Smooth muscle cell (in vitro differentiated cells): ENCODE measurements around the gene ADGRV1. TPM values are rescaled to one million over a fixed set of nuclear protein-coding genes. Genes with fewer than 3 reads are reported as not detected.

Source experiments
- DNase-seq: peaks from one replicate; lab custom pipeline; 2025; ENCODE audit not compliant: unreplicated experiment; lab: John Stamatoyannopoulos, UW
- H2AFZ ChIP-seq: fragments of 200-600 bp; sonication (generic); 2 replicates; pipeline ENCODE4 v1.6.0; 2016; ENCODE audit warnings: antibody characterized with exemption, low read depth, mild to moderate bottlenecking
- H3F3A ChIP-seq: fragments of 200-600 bp; sonication (generic); 2 replicates; pipeline ENCODE4 v1.6.0; 2017; ENCODE audit warnings: antibody characterized with exemption, low read depth
- H3K27ac ChIP-seq: fragments of 200-600 bp; sonication (generic); 2 replicates; pipeline ENCODE4 v1.5.1; 2016; ENCODE audit warnings: low read depth, mild to moderate bottlenecking
- H3K27me3 ChIP-seq: fragments of 200-600 bp; sonication (generic); 2 replicates; pipeline ENCODE4 v1.6.1; 2016; ENCODE audit warnings: low read depth, mild to moderate bottlenecking
- H3K36me3 ChIP-seq: fragments of 200-600 bp; sonication (generic); 2 replicates; pipeline ENCODE4 v1.5.1; 2016; ENCODE audit warnings: low read depth
- H3K4me1 ChIP-seq: fragments of 200-600 bp; sonication (generic); 2 replicates; pipeline ENCODE4 v1.5.1; 2016; ENCODE audit warnings: low read depth
- H3K4me2 ChIP-seq: fragments of 200-600 bp; sonication (generic); 2 replicates; pipeline ENCODE4 v1.6.0; 2016; ENCODE audit warnings: mild to moderate bottlenecking
- H3K4me3 ChIP-seq: fragments of 200-600 bp; sonication (generic); 2 replicates; pipeline ENCODE4 v1.5.1; 2016; ENCODE audit warnings: mild to moderate bottlenecking
- H3K79me2 ChIP-seq: fragments of 200-600 bp; sonication (generic); 2 replicates; pipeline ENCODE4 v1.6.0; 2016; ENCODE audit warnings: low read depth, mild to moderate bottlenecking
- H3K9ac ChIP-seq: fragments of 200-600 bp; sonication (generic); 2 replicates; pipeline ENCODE4 v1.6.0; 2016; ENCODE audit warnings: low read depth
- H3K9me3 ChIP-seq: fragments of 200-600 bp; sonication (generic); replicated peaks from 2 replicates; pipeline ENCODE4 v1.5.1; 2016; ENCODE audit warnings: low read depth
- H4K20me1 ChIP-seq: fragments of 200-600 bp; sonication (generic); 2 replicates; pipeline ENCODE4 v1.6.0; 2016; ENCODE audit warnings: low read depth
- WGBS: methylation state at CpG from one replicate; pipeline ENCODE4 v1.1.7; 2016; ENCODE audit warnings: low lambda C conversion rate; 5-methylcytosine and 5-hydroxymethylcytosine counted together
- polyA plus RNA-seq: library from polyadenylated mRNA; unstranded; fragments of >200 nt; fragmentation: Nextera tagmentation; extraction: Ambion mirVana; gene quantifications from 2 replicates; pipeline ENCODE4 v1.2.1, GENCODE V29; 2016
- total RNA-seq: library from RNA; depleted of rRNA; stranded (reverse); fragments of >200 nt; gene quantifications from 2 replicates; pipeline ENCODE4 v1.2.3, GENCODE V29; 2014
- TF ChIP-seq, protein P1 (sequence below): fragments of 200-600 bp; sonication (generic); IDR thresholded peaks from 2 replicates; pipeline ENCODE4 v1.5.1; 2017; ENCODE audit warnings: borderline replicate concordance, mild to moderate bottlenecking, antibody characterized with exemption; ENCODE audit not compliant: insufficient read depth, poor library complexity, severe bottlenecking

Gene ADGRV1
- total and polyA plus RNA-seq, 2 experiments from 2014 or later = 16.8 to 17.7 TPM

DNA sequence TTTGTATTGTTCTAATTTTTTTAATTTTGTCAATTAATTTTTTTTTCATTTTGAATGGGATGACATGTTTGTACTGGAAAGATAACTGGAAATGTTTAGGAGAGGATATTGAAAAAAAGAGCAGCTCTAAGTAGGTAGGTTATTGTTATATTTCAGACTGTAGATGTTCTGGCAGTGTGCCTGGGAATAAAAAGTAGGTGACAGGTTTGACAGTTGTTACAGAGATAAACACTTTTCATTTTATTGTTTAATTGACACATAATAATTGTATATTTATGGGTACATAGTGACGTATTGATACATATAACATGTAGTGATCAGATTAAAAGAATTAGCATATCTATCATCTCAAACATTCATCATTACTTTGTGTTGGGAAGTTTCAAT is 545.5 kb downstream of the ADGRV1 start:
- TF ChIP-seq, protein P1, sequence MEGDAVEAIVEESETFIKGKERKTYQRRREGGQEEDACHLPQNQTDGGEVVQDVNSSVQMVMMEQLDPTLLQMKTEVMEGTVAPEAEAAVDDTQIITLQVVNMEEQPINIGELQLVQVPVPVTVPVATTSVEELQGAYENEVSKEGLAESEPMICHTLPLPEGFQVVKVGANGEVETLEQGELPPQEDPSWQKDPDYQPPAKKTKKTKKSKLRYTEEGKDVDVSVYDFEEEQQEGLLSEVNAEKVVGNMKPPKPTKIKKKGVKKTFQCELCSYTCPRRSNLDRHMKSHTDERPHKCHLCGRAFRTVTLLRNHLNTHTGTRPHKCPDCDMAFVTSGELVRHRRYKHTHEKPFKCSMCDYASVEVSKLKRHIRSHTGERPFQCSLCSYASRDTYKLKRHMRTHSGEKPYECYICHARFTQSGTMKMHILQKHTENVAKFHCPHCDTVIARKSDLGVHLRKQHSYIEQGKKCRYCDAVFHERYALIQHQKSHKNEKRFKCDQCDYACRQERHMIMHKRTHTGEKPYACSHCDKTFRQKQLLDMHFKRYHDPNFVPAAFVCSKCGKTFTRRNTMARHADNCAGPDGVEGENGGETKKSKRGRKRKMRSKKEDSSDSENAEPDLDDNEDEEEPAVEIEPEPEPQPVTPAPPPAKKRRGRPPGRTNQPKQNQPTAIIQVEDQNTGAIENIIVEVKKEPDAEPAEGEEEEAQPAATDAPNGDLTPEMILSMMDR = no peak

DNA sequence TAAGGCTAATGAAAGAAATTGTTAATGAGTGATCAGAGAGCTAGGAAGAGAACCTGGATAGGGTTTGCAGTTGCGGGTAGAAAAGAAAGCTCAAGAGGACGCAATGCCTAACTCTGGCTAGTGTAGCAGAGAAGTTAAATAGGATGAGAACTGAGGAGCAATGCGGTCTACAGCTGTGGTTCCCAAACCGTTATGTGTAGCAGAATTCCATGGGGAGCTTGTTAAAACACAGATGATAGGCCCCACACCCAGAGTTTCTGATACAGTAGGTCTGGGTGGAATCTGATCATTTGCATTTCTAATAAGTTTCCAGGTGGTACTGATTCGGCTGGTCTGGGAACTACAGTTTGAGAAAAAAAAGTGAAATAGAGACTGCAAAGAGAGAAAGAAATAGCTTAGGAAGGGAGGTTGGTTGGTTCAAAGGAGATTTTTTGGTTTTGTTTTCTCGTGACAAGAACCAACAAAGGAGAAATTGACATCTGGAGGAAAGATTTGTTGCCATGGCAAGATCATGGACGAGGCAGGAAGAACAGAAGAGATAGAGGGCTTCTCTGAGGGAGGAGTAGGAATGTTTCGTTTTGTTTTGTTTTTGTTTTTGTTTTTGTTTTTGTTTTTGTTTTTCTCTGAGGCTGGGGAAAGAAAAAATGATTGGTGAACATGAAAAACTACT is 548.4 kb downstream of the ADGRV1 start:
- no peaks in the 10 kb centered on the region for H3K27me3 ChIP-seq
- H3K79me2 ChIP-seq = no peaks in the 10 kb centered on the region
- no peaks in the 10 kb centered on the region for H3K36me3 ChIP-seq
- no peak overlapping the region for H3K4me3 ChIP-seq
- 83% methylated on average over 8 of the region's 8 CpGs for WGBS
- no peaks in the 10 kb centered on the region for H3F3A ChIP-seq
- no peaks in the 10 kb centered on the region for H3K4me1 ChIP-seq
- no peaks in the 10 kb centered on the region for H4K20me1 ChIP-seq
- no peaks in the 10 kb centered on the region for H3K9me3 ChIP-seq
- H3K9ac ChIP-seq = no peak overlapping the region
- no peak overlapping the region for H3K4me2 ChIP-seq
- TF ChIP-seq, protein P1 = no peak
- no peak for DNase-seq
- H3K27ac ChIP-seq = no peak overlapping the region
- no peak overlapping the region for H2AFZ ChIP-seq

More for the DNA sequence above, 545.5 kb downstream of the ADGRV1 start:
- H4K20me1 ChIP-seq = no peaks in the 10 kb centered on the region
- H3K27me3 ChIP-seq = no peaks in the 10 kb centered on the region
- no peak overlapping the region for H3K4me3 ChIP-seq
- no peak overlapping the region for H3K9ac ChIP-seq
- H2AFZ ChIP-seq = no peak overlapping the region
- WGBS = 88% methylated on average over 1 of the region's 1 CpG
- no peaks in the 10 kb centered on the region for H3F3A ChIP-seq
- H3K36me3 ChIP-seq = no peaks in the 10 kb centered on the region
- H3K4me2 ChIP-seq = no peak overlapping the region
- no peaks in the 10 kb centered on the region for H3K9me3 ChIP-seq
- H3K79me2 ChIP-seq = no peaks in the 10 kb centered on the region
- no peak overlapping the region for H3K27ac ChIP-seq
- no peak for DNase-seq
- H3K4me1 ChIP-seq = no peaks in the 10 kb centered on the region

DNA sequence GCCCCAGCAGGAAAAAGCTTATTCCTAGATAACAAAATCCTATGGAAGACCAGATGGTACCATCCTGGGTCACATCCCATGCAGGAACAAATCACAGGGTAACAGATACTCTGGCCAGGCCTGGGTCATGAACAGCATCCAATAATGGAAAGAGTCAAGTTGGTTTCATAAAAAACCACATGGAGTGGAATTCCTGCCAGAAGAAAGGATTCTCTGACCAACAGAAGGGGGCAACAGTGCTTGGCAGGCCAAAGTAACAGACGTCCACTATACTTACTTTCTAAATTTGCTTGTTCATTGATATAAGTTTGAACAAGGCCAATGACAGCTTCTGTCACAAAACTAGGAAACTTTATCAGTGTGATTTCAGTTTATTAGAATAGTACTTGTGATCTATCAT is 551.0 kb downstream of the ADGRV1 start:
- WGBS = 84% methylated on average over 1 of the region's 1 CpG

More for the DNA sequence above, 551.0 kb downstream of the ADGRV1 start:
- no peak overlapping the region for H2AFZ ChIP-seq
- H3K36me3 ChIP-seq = no peaks in the 10 kb centered on the region
- H3K4me3 ChIP-seq = no peak overlapping the region
- H3K79me2 ChIP-seq = no peaks in the 10 kb centered on the region
- H3K4me1 ChIP-seq = no peaks in the 10 kb centered on the region
- H3K27ac ChIP-seq = no peak overlapping the region
- H3K9me3 ChIP-seq = no peaks in the 10 kb centered on the region
- H3F3A ChIP-seq = no peaks in the 10 kb centered on the region
- H3K9ac ChIP-seq = no peak overlapping the region
- no peaks in the 10 kb centered on the region for H3K27me3 ChIP-seq
- H3K4me2 ChIP-seq = no peak overlapping the region
- no peaks in the 10 kb centered on the region for H4K20me1 ChIP-seq
- TF ChIP-seq, protein P1 = no peak
- no peak for DNase-seq
